Esophagus squamous epithelium (tissue), 5 donors: ENCODE results near the gene DNAJC13. TPM values are rescaled to one million over a fixed set of nuclear protein-coding genes. Genes with fewer than 3 reads are reported as not detected.

ENCODE experiments used
- DNase-seq: peaks from one replicate; lab custom pipeline; 2025; lab: John Stamatoyannopoulos, UW
- H3K27ac ChIP-seq, 4 donors: fragments of 200-600 bp; sonication (generic); one replicate each; pipeline ENCODE4 v1.5.1; 2016 to 2019; ENCODE audit warnings: mild to moderate bottlenecking in 1 of 4
- H3K27me3 ChIP-seq, 4 donors: fragments of 200-600 bp; sonication (generic); 1 replicate in 3 of 4; 2 replicates in 1 of 4; pipeline versions ENCODE4 v1.5.1 to v1.6.0; 2017 to 2021; ENCODE audit warnings: antibody characterized with exemption in 1 of 4
- H3K36me3 ChIP-seq, 3 donors: fragments of 200-600 bp; sonication (generic); one replicate each; pipeline ENCODE4 v1.5.1; 2016 to 2019
- H3K4me1 ChIP-seq, 3 donors: fragments of 200-600 bp; sonication (generic); one replicate each; pipeline ENCODE4 v1.5.1; 2017 to 2019
- H3K4me3 ChIP-seq, 4 donors: fragments of 200-600 bp; sonication (generic); 1 replicate in 3 of 4; 2 replicates in 1 of 4; pipeline ENCODE4 v1.5.1; 2016 to 2019; ENCODE audit warnings: mild to moderate bottlenecking in 2 of 4, moderate library complexity in 1 of 4
- H3K9me3 ChIP-seq, 3 donors: fragments of 200-600 bp; sonication (generic); one replicate each; pipeline ENCODE4 v1.5.1; 2016 to 2019
- POLR2A ChIP-seq, 4 donors: fragments of 450-650 bp; IDR thresholded peaks; one replicate each; pipeline ENCODE4 v1.6.1; 2017; ENCODE audit warnings: antibody characterized with exemption in 4 of 4, mild to moderate bottlenecking in 4 of 4, moderate library complexity in 3 of 4
- WGBS, 2 donors: methylation state at CpG; one replicate each; pipeline ENCODE4 v1.1.5; 2018; 5-methylcytosine and 5-hydroxymethylcytosine counted together
- intact Hi-C: fragments of 100-400 bp; cut with DNase I; formaldehyde crosslinking; loops from one replicate; pipeline ENCODE4 v1.15.0; 2022
- total RNA-seq, 4 donors: library from RNA; depleted of rRNA; stranded (reverse); fragments of >200 nt; gene quantifications; one replicate each; pipeline ENCODE4 v1.1.0, GENCODE V29; 2016
- TF ChIP-seq, protein P1 (sequence below), 6 experiments: fragments of 450-650 bp in 4 of 6; fragments of 200-600 bp in 2 of 6; sonication (generic) in 2 of 6; IDR thresholded peaks; one replicate each; pipeline ENCODE4 v1.5.1; 2016 to 2019; ENCODE audit warnings: antibody characterized with exemption in 6 of 6, mild to moderate bottlenecking in 4 of 6, moderate library complexity in 4 of 6
- donor health status: DM: yes; HTN: yes; CAD: no.

DNAJC13 gene
- total RNA-seq, 4 donors from 2014 or later: 23.0 to 36.4 (median 25.9) TPM

DNA sequence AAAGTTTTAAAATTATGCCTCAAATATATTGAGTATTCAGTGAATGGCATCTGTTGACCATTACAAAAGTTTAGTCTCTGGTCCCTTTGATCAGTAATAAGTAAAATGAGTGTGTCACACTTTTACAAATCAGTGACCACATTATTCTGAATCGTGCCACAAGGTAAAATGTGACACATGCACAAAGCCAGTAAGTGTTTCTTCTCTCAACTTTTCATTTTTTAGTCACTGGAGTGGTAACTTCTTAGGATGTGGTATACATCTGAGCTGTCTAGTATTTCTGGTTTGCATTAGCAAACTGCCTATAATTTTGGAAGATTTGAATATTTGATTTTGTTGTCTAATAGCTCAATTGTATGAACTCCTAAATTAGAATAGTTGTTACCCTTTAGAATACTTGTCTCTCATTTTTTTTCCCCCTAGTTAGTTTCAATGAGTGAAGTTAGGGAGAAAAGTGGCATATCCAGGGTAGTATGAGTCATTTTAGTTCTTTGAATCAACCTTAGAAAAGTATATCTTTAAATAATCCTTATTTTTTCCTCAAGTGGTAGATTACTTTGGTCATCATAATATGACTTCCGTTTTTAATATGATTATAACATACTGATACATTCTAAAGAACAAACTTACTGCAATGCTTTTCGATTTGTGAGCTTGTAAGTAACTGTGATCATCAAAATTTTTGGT lies 18.1 kb downstream of the DNAJC13 start:
- TF ChIP-seq POLR2A (IDR thresholded peaks at IDR 0.05): no peak
- TF ChIP-seq, protein P1, sequence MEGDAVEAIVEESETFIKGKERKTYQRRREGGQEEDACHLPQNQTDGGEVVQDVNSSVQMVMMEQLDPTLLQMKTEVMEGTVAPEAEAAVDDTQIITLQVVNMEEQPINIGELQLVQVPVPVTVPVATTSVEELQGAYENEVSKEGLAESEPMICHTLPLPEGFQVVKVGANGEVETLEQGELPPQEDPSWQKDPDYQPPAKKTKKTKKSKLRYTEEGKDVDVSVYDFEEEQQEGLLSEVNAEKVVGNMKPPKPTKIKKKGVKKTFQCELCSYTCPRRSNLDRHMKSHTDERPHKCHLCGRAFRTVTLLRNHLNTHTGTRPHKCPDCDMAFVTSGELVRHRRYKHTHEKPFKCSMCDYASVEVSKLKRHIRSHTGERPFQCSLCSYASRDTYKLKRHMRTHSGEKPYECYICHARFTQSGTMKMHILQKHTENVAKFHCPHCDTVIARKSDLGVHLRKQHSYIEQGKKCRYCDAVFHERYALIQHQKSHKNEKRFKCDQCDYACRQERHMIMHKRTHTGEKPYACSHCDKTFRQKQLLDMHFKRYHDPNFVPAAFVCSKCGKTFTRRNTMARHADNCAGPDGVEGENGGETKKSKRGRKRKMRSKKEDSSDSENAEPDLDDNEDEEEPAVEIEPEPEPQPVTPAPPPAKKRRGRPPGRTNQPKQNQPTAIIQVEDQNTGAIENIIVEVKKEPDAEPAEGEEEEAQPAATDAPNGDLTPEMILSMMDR (IDR thresholded peaks at IDR 0.05): no peak
- DNase-seq: no peak
- peaks cover 2 to 15% (median 5%) of the 10 kb centered on the region in 3 donors for H3K4me1 ChIP-seq

DNA sequence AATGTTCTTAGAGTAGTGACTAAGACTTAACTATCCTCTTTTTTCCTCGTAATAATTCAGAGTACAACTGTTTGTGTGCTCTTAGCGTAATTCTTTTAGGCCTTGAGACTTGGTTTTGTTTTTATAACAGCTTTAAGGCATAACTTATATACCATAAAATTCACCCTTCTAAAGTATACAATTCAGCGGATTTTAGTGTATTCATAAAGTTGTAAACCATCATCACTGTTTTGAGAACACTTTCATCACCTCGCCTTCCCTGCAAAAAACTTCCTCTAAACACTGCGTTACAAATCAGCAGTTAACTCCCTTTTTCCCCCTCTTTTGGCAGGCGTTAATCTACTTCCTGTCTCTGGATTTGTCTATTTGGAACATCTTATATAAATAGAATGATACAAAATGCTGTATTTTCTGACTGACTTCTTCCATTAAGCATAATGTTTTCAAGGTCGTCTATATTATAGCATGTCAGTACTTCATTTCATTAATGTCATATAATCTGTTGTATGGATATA lies 18.7 kb downstream of the DNAJC13 start:
- peaks cover 2 to 15% (median 5%) of the 10 kb centered on the region in 3 donors for H3K4me1 ChIP-seq
- intact Hi-C loops: no loop called here
- H3K9me3 ChIP-seq: no peaks in the 10 kb centered on the region
- no peak overlapping the region for H3K27ac ChIP-seq
- no peak overlapping the region for H3K4me3 ChIP-seq
- DNase-seq: no peak
- 62 to 63% methylated on average over 7 of the region's 7 CpGs for WGBS, 2 donors
- TF ChIP-seq POLR2A (IDR thresholded peaks at IDR 0.05): no peak
- H3K36me3 ChIP-seq: peaks cover 0 to 39% (median 0%) of the 10 kb centered on the region in 3 donors
- H3K27me3 ChIP-seq: no peaks in the 10 kb centered on the region

More for the DNA sequence above, 18.1 kb downstream of the DNAJC13 start:
- Histone ChIP-seq H3K27me3 (no peaks in the 10 kb centered on the region), H3K9me3 (no peaks in the 10 kb centered on the region), H3K27ac (no peak overlapping the region), H3K4me3 (no peak overlapping the region), H3K36me3 (peaks cover 0 to 39% (median 0%) of the 10 kb centered on the region in 3 donors)
- 73 to 76% methylated on average over 3 of the region's 3 CpGs for WGBS, 2 donors
- intact Hi-C loops: no loop called here

DNA sequence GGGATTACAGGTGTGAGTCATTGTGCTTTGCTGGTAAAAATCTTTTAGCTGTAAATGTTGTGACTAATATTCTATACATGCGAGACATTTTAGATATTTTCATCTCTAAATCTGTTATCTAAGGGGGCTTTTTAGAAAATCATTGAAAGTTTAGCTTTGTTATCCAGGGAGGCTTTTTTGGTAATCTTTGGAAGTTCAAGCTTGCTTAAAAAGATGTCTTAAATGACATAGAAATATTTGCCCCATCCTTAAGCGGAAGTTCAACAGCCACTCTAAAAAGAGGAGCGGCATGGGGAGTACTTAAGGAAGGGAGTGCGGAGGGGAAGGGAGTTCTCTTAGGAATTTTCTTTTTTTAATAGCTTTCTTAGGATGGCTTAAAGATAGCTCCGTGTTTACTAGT lies 26.1 kb downstream of the DNAJC13 start:
- WGBS, 2 donors: 86 to 95% methylated on average over 5 of the region's 5 CpGs
- TF ChIP-seq POLR2A (IDR thresholded peaks at IDR 0.05): no peak
- TF ChIP-seq, protein P1 (IDR thresholded peaks at IDR 0.05): no peak
- no peaks in the 10 kb centered on the region for H3K9me3 ChIP-seq
- H3K27ac ChIP-seq: no peak overlapping the region
- intact Hi-C loops: no loop called here
- no peaks in the 10 kb centered on the region for H3K27me3 ChIP-seq
- H3K4me3 ChIP-seq: no peak overlapping the region
- peaks cover 0 to 25% (median 5%) of the 10 kb centered on the region in 3 donors for H3K4me1 ChIP-seq
- peaks cover 0 to 37% (median 0%) of the 10 kb centered on the region in 3 donors for H3K36me3 ChIP-seq
- DNase-seq: no peak

DNA sequence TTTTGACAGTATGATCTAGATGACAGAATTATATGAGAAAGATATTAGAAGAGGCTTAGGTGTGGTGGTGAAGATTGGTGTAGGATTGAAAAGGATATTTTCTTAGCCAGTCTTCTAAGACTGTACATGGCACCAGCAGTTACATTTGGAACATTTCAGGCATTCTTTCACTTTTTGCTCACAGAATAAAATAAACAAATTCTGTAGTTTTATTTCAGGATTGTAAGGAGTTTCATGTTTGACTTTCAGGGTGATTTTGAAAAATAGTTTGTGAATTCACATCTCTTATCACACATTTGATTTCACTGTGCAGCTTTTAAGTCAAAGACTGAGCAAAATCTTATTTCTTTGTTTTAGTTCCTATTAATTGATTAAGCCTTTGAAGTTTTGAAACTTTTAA lies 27.1 kb downstream of the DNAJC13 start:
- H3K4me3 ChIP-seq: no peak overlapping the region
- H3K27me3 ChIP-seq: no peaks in the 10 kb centered on the region
- DNase-seq: no peak
- peaks cover 0 to 44% (median 0%) of the 10 kb centered on the region in 3 donors for H3K36me3 ChIP-seq
- H3K9me3 ChIP-seq: no peaks in the 10 kb centered on the region
- TF ChIP-seq, protein P1 (IDR thresholded peaks at IDR 0.05): no peak
- TF ChIP-seq POLR2A (IDR thresholded peaks at IDR 0.05): no peak
- intact Hi-C loops: no loop called here
- H3K4me1 ChIP-seq: peaks cover 0 to 34% (median 12%) of the 10 kb centered on the region in 3 donors
- no peak overlapping the region for H3K27ac ChIP-seq

DNA sequence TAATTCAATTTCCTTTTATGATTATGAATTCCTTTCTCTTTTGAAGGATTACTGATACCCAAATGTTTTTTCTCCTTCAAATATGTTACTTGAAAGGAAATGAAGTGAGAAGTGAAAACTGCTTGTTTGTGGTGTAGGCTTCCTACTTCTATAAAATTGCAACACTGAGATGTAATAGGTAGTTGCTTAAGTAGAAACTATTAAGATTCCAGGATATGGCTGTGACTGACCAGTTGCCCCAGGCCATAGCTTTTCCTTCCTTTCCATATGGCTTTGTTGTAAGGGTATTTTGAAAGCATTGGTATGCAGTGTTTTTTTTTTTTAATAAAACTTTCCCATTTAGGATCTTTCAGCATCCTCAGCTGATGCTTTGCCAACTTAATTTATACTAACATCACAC lies 28.5 kb downstream of the DNAJC13 start:
- Histone ChIP-seq H3K27me3 (no peaks in the 10 kb centered on the region), H3K9me3 (no peaks in the 10 kb centered on the region), H3K4me3 (no peak overlapping the region), H3K27ac (no peak overlapping the region), H3K36me3 (peaks cover 0 to 41% (median 0%) of the 10 kb centered on the region in 3 donors), H3K4me1 (peaks cover 0 to 34% (median 12%) of the 10 kb centered on the region in 3 donors)
- TF ChIP-seq, protein P1 (IDR thresholded peaks at IDR 0.05): no peak
- TF ChIP-seq POLR2A (IDR thresholded peaks at IDR 0.05): no peak
- intact Hi-C loops: no loop called here
- DNase-seq: no peak
